Mesothelial cell of epicardium (in vitro differentiated cells): ENCODE results near the gene STXBP1. TPM values are rescaled to one million over a fixed set of nuclear protein-coding genes. Genes with fewer than 3 reads are reported as not detected.

Source experiments
- DNase-seq, 2 experiments: peaks; one replicate each; pipeline ENCODE4 v3.0.0; 2021; ENCODE audit warnings: low spot score in 2 of 2; ENCODE audit not compliant: unreplicated experiment in 2 of 2
- H3K27ac Mint-ChIP-seq: 2 replicates; pipeline ENCODE4 v1.8.0; 2021; ENCODE audit warnings: mixed read lengths
- H3K27me3 Mint-ChIP-seq: 2 replicates; pipeline ENCODE4 v1.8.0; 2021; ENCODE audit warnings: low read depth, mixed read lengths
- H3K36me3 Mint-ChIP-seq: 2 replicates; pipeline ENCODE4 v1.8.0; 2021; ENCODE audit warnings: mixed read lengths
- H3K4me1 Mint-ChIP-seq: 2 replicates; pipeline ENCODE4 v1.8.0; 2021; ENCODE audit warnings: mixed read lengths
- H3K4me3 Mint-ChIP-seq: 2 replicates; pipeline ENCODE4 v1.8.0; 2021; ENCODE audit warnings: mild to moderate bottlenecking, moderate library complexity, mixed read lengths
- H3K9me3 Mint-ChIP-seq: 2 replicates; pipeline ENCODE4 v1.8.0; 2021; ENCODE audit warnings: mixed read lengths
- CTCF ChIP-seq: fragments of 200-600 bp; sonication (generic); IDR thresholded peaks from one replicate; pipeline ENCODE4 v1.5.0; 2021; ENCODE audit warnings: antibody characterized with exemption; ENCODE audit not compliant: unreplicated experiment
- total RNA-seq: library from RNA; stranded (reverse); gene quantifications from 3 replicates; pipeline ENCODE4 v1.2.1, GENCODE V29; 2021

The STXBP1 gene
- total RNA-seq, 1 donor from 2014 or later, result 105 TPM

GRCh38 chr9:127689329-127690000 lies 77.4 kb downstream of the STXBP1 start:
- Mint-ChIP-seq H3K36me3 (peaks cover 41% of the 10 kb centered on the region), H3K27me3 (no peaks in the 10 kb centered on the region), H3K4me3 (no peak overlapping the region), H3K9me3 (no peaks in the 10 kb centered on the region), H3K4me1 (peaks cover 10% of the 10 kb centered on the region), H3K27ac (no peak overlapping the region)
- TF ChIP-seq CTCF, result no peak
- no peak for DNase-seq

- TF ChIP-seq CTCF, result no peak
- Mint-ChIP-seq H3K36me3 (peaks cover 37% of the 10 kb centered on the region), H3K4me1 (peaks cover 19% of the 10 kb centered on the region), H3K4me3 (no peak overlapping the region), H3K9me3 (no peaks in the 10 kb centered on the region), H3K27ac (no peak overlapping the region), H3K27me3 (no peaks in the 10 kb centered on the region)
- no peak for DNase-seq
Measured at GRCh38 chr9:127690735-127691134, 78.7 kb downstream of the STXBP1 start.

GRCh38 chr9:127692071-127692470 lies 80.0 kb downstream of the STXBP1 start:
- Mint-ChIP-seq H3K27me3 (no peaks in the 10 kb centered on the region), H3K36me3 (peaks cover 34% of the 10 kb centered on the region), H3K4me3 (no peak overlapping the region), H3K9me3 (no peaks in the 10 kb centered on the region), H3K4me1 (peaks cover 11% of the 10 kb centered on the region), H3K27ac (peak overlapping the region; percentile 12)
- no peak for DNase-seq
- TF ChIP-seq CTCF, result no peak

- no peak overlapping the region for H3K4me3 Mint-ChIP-seq
- H3K9me3 Mint-ChIP-seq, result no peaks in the 10 kb centered on the region
- H3K27ac Mint-ChIP-seq, result no peak overlapping the region
- no peak for TF ChIP-seq CTCF
- peaks cover 34% of the 10 kb centered on the region for H3K36me3 Mint-ChIP-seq
- H3K27me3 Mint-ChIP-seq, result no peaks in the 10 kb centered on the region
- H3K4me1 Mint-ChIP-seq, result peaks cover 11% of the 10 kb centered on the region
- DNase-seq, result no peak
Measured at GRCh38 chr9:127693143-127693542, 81.1 kb downstream of the STXBP1 start.

- H3K9me3 Mint-ChIP-seq, result no peaks in the 10 kb centered on the region
- H3K4me3 Mint-ChIP-seq, result no peak overlapping the region
- DNase-seq, result no peak
- H3K36me3 Mint-ChIP-seq, result peaks cover 34% of the 10 kb centered on the region
- TF ChIP-seq CTCF, result no peak
- H3K4me1 Mint-ChIP-seq, result peaks cover 11% of the 10 kb centered on the region
- no peak overlapping the region for H3K27ac Mint-ChIP-seq
- no peaks in the 10 kb centered on the region for H3K27me3 Mint-ChIP-seq
Measured at GRCh38 chr9:127693697-127694096, 81.6 kb downstream of the STXBP1 start.
